Stimulated activated memory B cell treated with anti-CD40 and anti-IgM and Interleukin-4, amounts not matched to agents 10 μg/mL and 1 μg/mL and 100 μg/mL, for 72 hours (primary cell): ENCODE results near the gene EIF4H.
A peak's percentile ranks its signal among the peaks of the same experiment; 100 is the strongest.

Source experiments
- ATAC-seq: fragments of 150-1000 bp; cut with Tn5 transposase; 2 replicates; pipeline ENCODE4 v1.10.0; 2021
- H3K27ac Mint-ChIP-seq: one replicate; pipeline ENCODE4 v1.8.0; 2022; ENCODE audit warnings: mild to moderate bottlenecking, mixed read lengths
- H3K27me3 Mint-ChIP-seq: one replicate; pipeline ENCODE4 v1.8.0; 2022; ENCODE audit warnings: mixed read lengths
- H3K36me3 Mint-ChIP-seq: one replicate; pipeline ENCODE4 v1.8.0; 2022; ENCODE audit warnings: mixed read lengths
- H3K4me1 Mint-ChIP-seq: one replicate; pipeline ENCODE4 v1.8.0; 2022; ENCODE audit warnings: mixed read lengths
- H3K4me3 Mint-ChIP-seq: one replicate; pipeline ENCODE4 v1.8.0; 2022; ENCODE audit warnings: mild to moderate bottlenecking, moderate library complexity, mixed read lengths
- H3K9me3 Mint-ChIP-seq: one replicate; pipeline ENCODE4 v1.8.0; 2022; ENCODE audit warnings: mixed read lengths

The EIF4H gene

DNA sequence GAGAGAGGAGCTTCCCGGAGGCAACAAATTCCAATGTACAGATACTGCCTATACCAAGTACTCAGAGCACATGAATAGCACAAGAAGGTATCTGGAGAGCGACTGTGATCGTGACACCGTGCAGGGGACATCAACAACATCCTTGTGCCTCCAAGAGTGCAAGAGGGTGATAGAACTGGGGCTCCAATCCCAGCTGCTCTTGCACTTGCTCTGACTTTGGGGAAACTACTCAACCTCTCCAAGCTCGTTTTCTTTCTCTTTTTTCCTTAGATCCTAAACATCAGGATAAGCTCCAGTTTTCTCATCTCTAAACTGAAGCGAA, 67.9 kb downstream of the EIF4H start:
- H3K4me3 Mint-ChIP-seq, result peak overlapping the region; percentile 78
- peaks cover 36% of the 10 kb centered on the region for H3K4me1 Mint-ChIP-seq
- no peaks in the 10 kb centered on the region for H3K27me3 Mint-ChIP-seq
- no peaks in the 10 kb centered on the region for H3K9me3 Mint-ChIP-seq
- peak; percentile 59 for ATAC-seq
- H3K36me3 Mint-ChIP-seq, result peaks cover 57% of the 10 kb centered on the region
- peak overlapping the region; percentile 78 for H3K27ac Mint-ChIP-seq

DNA sequence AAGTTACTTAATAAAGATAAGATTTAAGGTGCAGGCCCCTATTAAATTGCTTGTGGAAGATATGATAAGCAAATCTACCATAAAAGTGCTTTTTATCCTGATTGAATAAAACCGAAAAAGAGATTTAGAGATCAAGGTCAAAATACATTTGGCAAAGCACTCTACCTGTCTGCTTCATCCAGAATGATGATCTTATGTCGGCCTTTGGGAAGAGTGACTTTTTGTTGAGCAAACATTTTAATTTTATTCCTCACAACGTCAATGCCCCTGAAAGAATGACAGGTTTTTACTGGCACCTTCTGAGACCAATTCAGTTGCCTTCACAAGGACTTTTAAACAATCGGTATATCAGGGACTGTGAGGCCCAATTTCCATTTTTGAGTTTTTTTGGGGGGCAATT, 72.3 kb downstream of the EIF4H start:
- H3K4me3 Mint-ChIP-seq, result no peak overlapping the region
- no peak for ATAC-seq
- no peak overlapping the region for H3K27ac Mint-ChIP-seq
- H3K9me3 Mint-ChIP-seq, result no peaks in the 10 kb centered on the region
- H3K27me3 Mint-ChIP-seq, result no peaks in the 10 kb centered on the region
- H3K36me3 Mint-ChIP-seq, result peaks cover 53% of the 10 kb centered on the region
- H3K4me1 Mint-ChIP-seq, result peaks cover 32% of the 10 kb centered on the region
